Brain pericyte (primary cell): ENCODE results near the gene MAP3K12.

Experiments
- DNase-seq: peaks from one replicate; pipeline ENCODE4 v3.0.0-alpha.2; 2012; ENCODE audit warnings: low read depth, low spot score

Gene MAP3K12

DNA sequence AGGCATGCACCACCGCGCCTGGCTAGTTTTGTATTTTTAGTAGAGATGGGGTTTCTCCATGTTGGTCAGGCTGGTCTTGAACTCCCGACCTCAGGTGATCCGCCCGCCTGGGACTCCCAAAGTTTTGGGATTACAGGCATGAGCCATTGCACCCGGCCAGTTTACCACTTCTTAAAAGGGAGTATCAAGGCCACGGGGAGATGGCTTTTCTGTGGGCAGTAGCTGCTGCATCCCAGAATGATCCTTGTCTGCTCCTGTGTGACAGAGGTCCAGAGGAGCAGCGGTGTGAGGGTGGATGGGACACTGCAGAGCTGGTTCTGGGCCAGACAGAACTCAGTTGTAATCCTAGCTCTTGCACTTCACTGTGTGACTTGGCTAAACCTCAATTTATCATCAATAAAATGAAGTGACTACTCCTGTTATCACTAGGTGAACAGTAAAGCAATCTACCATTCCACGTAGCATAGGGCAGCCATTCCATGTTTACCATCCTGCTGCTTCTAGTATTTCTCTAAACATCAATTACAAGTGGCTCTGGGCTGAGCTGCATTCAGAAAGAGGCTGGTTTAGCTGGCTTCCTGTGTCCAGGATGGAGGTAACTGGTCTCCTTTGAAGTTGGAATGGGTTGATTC lies 11.0 kb upstream of the MAP3K12 start:
- no peak for DNase-seq

DNA sequence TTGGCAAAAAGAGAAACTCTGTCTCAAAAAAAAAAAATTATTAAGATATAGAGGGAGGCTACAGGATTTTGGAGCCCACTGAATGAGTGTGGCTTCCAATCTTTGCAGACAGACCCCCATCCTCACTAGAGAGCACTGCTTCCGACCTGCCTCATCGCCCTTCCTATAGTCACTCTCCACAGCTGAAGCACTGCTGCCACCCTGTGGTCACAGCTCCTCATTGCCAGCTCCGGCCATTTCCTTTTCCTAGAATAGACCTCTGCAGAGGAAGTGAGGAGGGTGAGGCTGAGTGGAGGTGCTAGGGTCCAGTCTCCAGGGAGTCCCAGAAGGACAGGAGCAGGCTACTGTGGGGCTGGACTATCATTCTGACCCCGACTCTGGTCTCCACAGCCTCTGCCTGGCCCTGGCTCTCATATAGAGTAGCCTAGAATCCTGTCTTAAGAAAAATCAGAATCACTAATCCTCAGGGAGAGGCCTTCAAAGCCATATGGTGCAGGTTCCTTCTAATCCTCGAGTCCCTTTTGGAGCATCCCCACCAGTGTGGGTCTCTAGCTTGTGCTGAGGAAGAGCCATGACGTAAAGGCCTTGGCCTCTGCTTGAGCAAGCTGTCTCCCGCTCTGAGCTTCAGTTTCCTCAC lies 9.4 kb upstream of the MAP3K12 start:
- no peak for DNase-seq

DNA sequence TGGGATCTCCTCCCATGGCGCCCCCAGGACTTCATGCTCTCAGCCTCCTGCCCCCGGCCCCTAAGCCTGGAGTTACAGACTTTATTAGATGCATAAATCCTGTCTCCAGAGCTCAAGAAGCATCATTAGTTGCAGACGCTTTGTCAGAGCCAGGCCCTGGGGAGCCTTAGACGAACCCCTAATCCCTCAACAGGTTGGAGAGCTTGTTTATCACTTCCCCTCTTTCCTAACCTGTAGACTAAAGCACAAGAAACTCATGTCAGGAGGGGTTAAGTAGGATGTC lies 8.3 kb upstream of the MAP3K12 start:
- DNase-seq = no peak

- DNase-seq = no peak
These were observed 7.8 kb upstream of the MAP3K12 start, which contains the start of gene NPFF for GRCh38 chr12:53506881-53507602. TSS of gene NPFF (minus strand) at chr12:53507484. CDS start at chr12:53507474, 10 bp downstream.

DNA sequence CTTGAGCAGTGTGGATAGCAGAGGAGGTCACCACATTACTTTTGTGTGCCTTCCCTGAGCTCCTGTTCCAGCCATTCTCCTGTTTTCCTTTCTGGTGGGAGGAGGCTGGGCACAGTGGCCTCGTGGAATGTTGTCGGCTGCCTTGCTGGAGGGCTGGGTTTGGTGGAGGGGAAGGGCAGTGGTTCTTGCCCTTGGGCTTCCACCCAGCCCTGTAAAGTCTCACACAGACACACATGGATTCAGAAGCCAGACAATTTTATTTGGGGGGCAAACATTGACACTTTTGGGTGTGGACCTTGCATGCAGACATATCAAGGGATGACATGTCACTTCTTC lies 7.2 kb upstream of the MAP3K12 start:
- DNase-seq = no peak

- DNase-seq = no peak
These were observed 6.5 kb upstream of the MAP3K12 start for GRCh38 chr12:53505555-53506449.

DNA sequence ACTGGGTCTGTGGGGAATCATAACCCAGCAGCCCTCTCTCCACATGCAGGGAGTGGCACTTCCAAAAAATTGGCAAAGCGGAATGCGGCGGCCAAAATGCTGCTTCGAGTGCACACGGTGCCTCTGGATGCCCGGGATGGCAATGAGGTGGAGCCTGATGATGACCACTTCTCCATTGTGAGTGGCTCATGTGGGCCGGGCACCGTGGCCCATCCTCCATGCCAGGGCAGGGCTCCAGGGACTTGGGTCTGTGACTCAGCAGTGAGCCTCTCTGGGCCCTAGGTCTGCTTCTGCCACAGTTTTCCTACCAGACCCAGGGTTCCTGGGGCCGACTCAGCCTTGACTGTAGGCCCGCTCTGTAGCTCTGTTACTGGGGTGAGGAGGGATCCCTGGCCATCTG lies 5.8 kb upstream of the MAP3K12 start:
- DNase-seq = no peak

DNA sequence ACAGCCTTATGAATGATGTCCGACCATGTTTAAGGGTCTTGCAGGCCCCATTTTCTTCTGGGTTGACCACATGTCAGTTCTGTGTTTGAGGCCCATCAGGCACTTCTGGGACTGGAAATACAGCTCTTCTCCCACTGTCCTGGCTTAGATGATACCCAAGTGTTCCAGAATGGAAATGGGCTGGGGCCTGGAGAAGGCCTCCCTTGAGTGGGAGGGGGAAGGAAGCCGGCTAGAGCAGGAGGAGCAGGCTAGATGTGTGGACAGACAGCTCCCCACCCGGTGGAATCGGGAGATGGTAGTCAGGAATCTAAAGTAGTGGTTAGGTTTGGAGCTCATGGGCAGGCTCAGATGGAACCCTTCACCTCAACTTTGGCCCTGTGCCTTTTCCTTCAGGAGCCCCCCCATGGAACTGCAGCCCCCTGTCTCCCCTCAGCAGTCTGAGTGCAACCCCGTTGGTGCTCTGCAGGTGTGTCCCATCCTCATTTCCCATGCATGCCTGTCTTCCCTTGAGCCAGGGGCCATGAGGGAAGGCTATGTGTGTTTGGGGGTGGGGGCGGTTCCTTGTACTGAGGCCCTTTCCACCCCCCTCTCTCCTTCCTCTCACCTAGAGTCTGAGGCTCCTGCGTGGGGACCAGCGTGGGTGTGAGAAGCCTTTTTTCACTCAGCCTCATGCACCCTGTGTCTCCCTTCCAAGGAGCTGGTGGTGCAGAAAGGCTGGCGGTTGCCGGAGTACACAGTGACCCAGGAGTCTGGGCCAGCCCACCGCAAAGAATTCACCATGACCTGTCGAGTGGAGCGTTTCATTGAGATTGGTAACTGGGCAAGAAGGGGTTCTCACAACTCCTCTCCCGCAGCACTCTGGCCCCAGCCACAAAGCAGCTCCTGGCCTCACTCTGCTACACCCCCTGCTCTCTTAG lies 5.0 kb upstream of the MAP3K12 start:
- DNase-seq = no peak

- no peak for DNase-seq
These were observed 3.9 kb upstream of the MAP3K12 start for GRCh38 chr12:53502983-53503728.

- DNase-seq = no peak
These were observed 3.1 kb upstream of the MAP3K12 start for GRCh38 chr12:53502331-53502730.

DNA sequence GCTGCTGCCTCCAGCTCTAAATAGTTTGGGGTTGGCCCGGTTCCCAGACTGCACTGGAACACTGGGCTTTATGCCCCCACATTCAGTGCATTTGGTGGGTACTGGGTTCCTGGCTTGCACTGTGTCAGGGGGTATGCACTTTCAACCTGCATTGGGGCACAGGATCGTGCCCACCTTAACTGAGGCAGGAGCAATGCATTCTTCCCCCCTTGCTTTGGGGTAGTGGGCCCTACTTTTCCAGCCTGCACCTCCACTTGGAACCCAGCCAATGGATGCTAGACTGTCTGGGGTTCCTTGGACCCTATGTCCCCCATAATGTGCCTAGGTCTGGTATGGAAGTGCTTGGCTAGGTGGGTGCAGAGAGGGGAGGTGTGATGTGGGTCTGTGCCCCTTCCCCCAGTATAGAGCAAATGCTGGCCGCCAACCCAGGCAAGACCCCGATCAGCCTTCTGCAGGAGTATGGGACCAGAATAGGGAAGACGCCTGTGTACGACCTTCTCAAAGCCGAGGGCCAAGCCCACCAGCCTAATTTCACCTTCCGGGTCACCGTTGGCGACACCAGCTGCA lies 2.4 kb upstream of the MAP3K12 start:
- DNase-seq = no peak

DNA sequence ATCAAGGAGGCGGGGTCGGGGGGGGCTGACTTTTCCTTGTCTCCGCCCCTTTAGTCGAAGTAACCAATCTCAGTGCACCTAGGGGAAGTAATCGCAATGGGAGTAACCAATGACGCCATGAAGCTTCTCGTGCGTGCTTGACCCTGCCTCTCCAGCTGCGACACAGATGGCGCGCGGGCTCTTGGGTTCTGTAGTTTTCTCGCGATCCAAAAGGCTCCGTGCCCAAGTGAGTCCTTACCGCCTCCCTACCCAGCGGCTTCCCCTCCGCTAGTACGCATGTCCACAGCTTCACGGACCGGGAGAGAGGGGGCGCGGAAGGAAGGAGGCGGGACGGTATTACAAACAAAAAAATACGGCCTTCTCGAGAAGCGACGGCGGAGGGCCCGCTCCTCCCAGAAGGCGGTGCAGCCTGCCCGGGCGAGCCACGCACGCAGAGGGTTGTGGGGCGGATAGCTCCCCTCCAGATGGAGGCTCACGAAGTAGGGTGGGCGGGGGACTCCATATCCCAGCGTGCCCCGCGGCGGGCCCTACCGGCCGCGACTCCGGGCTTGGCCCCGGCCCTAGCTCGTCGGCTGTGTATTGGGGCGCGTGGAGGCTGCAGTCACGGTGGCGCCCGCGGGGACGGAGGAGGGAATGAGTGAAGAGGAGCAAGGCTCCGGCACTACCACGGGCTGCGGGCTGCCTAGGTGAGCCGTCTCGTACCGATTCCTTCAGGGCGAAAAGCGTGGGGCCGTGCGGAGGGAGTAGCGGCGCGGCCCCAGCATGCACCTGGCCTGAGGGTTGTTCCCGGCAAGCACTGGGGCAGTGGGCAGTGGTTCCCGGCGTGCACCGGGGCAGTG lies 1.7 kb upstream of the MAP3K12 start, which contains the start of gene TARBP2:
Gene TARBP2, plus strand, starts transcription at position 508 of the 839 bp plus-strand sequence. Its CDS starts 126 bp downstream, at position 634.
- peak; percentile 98 for DNase-seq

DNA sequence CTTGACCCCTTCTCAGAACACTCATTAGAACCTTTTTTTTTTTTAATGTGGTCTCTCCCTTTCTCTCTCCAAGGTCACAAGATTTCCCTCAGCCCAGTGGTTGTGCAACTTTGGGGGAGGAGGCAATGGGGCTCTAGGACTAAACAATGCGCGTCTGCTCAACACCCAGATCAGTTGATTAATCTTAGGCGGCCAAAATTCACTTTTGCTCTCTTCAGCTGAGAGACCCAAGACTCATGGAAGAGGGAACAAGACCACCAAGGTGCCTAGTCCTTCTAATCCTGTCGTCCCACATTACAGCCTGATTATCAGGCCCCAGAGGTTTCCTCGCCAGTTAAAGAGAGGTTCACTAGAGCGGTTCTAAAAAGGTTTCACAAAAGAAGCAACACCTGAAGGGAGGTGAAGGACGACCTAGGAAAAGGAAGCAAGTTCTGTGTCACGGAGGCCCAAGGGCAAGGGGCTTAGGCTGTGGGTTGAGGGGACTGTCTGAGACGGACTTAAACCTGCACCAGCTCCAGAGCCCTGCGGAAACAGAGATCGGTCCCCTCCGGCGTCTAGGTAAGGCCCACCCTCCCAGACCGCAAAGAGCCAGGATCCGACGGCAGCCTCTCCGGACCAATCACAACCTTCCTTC lies 1.0 kb upstream of the MAP3K12 start:
- DNase-seq = no peak

GRCh38 chr12:53498235-53498630 lies 1.0 kb downstream of the MAP3K12 start:
- DNase-seq = no peak

GRCh38 chr12:53497461-53497860 lies 1.8 kb downstream of the MAP3K12 start:
- DNase-seq = no peak

- DNase-seq = no peak
These were observed 2.6 kb downstream of the MAP3K12 start for GRCh38 chr12:53496752-53497032.

DNA sequence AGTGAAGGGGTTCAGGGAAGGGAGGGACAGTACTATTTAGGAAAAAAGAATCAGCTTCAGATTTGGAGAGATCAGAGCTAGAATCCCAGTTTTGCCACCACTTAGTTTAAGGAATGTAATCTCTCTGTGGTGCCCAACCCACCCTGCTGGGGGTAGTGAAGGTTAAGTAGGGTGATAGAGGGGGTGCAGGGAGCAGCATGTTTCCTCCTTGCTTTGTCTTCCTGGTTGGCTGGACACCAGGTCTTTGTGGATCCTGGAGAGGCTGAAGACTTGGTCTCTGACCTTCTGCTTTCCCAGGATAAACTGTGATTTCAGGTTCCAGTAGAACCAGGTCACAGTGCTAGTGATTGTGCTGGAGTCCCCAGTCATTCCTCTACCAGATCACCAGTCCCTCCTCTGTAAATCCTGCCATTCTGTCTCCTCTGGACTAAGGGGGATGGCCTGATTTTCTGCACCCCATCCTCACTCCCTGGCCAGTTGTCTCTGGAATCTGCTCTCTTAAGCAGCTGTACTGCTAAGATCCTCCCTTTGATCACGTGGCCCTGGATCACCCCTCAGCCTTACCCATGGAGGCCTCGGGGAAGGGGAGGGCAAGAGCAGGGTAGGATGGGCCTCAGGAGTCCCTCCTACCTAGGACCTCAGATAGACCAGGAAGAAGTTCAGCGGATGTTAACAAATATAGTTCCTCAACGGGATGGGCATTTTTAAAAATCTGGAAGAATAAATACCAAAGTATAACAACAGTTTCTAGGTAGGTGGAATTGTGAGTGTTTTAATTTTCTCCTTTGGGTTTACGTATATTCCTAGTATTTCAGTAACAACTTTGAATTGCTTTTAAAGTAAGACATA lies 3.1 kb downstream of the MAP3K12 start:
- no peak for DNase-seq
